ENCODE measurements around the gene LYVE1. TPM values are rescaled to one million over a fixed set of nuclear protein-coding genes. Genes with fewer than 3 reads are reported as not detected.
A peak's percentile ranks its signal among the peaks of the same experiment; 100 is the strongest.

LYVE1 gene
- total RNA-seq, 6 donors from 2014 or later: 5.2 to 105 (median 24.6) TPM

DNA sequence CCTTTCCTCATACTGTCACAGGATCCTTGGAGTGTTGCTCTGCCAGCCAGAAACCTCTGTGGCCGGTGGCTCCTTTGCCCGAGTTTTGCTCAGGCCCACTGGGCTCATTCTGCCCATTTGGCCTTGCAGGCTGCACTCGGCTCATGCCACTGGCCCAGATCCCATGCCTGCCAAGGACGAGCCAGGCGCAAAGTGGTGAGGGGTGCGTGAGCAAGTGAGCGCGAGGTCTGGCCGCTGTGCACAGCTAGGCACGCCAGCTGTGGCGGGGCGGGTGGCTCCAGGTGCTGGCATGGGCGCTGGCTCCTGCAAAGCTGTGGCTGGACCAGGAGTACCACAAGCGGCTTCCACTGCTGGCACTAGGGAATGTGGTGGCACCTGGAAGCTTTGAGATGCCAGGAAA lies 24.7 kb downstream of the LYVE1 start:
- Histone ChIP-seq H3K27ac (no peak overlapping the region), H3K9me3 (no peaks in the 10 kb centered on the region), H3K4me1 (peaks cover 7 to 14% (median 10%) of the 10 kb centered on the region in 4 donors), H3K36me3 (no peaks in the 10 kb centered on the region), H3K4me3 (no peak overlapping the region), H3K27me3 (no peaks in the 10 kb centered on the region)
- WGBS, 2 donors: 94 to 98% methylated on average over 12 to 14 of the region's 14 CpGs
- ATAC-seq (ENCODE audit: low FRiP score in 2 of 2): no peak
- TF ChIP-seq, protein P1, sequence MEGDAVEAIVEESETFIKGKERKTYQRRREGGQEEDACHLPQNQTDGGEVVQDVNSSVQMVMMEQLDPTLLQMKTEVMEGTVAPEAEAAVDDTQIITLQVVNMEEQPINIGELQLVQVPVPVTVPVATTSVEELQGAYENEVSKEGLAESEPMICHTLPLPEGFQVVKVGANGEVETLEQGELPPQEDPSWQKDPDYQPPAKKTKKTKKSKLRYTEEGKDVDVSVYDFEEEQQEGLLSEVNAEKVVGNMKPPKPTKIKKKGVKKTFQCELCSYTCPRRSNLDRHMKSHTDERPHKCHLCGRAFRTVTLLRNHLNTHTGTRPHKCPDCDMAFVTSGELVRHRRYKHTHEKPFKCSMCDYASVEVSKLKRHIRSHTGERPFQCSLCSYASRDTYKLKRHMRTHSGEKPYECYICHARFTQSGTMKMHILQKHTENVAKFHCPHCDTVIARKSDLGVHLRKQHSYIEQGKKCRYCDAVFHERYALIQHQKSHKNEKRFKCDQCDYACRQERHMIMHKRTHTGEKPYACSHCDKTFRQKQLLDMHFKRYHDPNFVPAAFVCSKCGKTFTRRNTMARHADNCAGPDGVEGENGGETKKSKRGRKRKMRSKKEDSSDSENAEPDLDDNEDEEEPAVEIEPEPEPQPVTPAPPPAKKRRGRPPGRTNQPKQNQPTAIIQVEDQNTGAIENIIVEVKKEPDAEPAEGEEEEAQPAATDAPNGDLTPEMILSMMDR (IDR thresholded peaks at IDR 0.05): no peak
- TF ChIP-seq POLR2AphosphoS5 (IDR thresholded peaks at IDR 0.05) (no peak), POLR2A (IDR thresholded peaks at IDR 0.05) (no peak)
- DNase-seq: peak in 1 of 2 donors; percentile 74

DNA sequence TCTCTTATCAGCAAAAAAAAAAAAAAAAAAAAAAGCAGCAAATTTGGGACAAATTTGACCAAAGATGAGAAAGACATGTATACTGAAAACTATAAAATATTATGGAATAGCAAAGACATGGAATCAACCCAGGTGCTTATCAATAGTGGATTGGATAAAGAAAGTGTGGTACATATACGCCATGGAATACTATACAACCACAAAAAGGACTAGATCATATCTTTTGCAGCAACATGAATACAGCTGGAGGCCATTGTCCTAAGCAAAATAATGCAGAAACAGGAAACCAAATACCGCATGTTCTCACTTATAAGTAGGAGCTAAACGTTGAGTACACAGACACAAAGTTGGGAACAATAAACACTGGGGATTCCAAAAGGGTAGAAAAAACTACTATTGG lies 25.7 kb downstream of the LYVE1 start:
- no peak overlapping the region for H3K4me3 ChIP-seq
- DNase-seq: no peak
- ATAC-seq (ENCODE audit: low FRiP score in 2 of 2): no peak
- H3K9me3 ChIP-seq: no peaks in the 10 kb centered on the region
- H3K27ac ChIP-seq: no peak overlapping the region
- WGBS, 2 donors: 83 to 95% methylated on average over 3 of the region's 3 CpGs
- no peak for TF ChIP-seq POLR2AphosphoS5 (IDR thresholded peaks at IDR 0.05)
- H3K4me1 ChIP-seq: peaks cover 7 to 15% (median 10%) of the 10 kb centered on the region in 4 donors
- H3K27me3 ChIP-seq: no peaks in the 10 kb centered on the region
- no peaks in the 10 kb centered on the region for H3K36me3 ChIP-seq

DNA sequence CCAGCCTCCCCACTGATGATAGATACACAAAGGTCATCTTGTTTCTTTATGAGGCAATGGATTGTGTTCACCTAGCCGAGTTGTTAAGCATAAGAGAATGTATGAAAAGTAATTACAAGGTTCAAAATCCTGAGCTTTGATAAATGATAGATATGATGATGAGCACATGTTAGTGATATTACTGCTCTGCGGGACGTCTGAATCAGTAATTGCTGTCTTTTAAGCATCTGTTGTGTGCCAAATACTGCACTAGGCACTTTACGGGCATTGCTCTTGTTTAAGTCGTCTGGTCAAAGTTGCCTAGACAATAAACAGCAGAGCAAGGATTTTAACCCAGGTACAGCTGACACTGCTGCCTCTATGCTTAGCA lies 26.9 kb downstream of the LYVE1 start:
- Histone ChIP-seq H3K27ac (peak overlapping the region; percentile 90 to 95 (median 93)), H3K9me3 (no peaks in the 10 kb centered on the region), H3K4me1 (peaks cover 7 to 15% (median 10%) of the 10 kb centered on the region in 4 donors), H3K4me3 (peak overlapping the region in 3 of 4 donors; percentile 72 to 87 (median 75)), H3K36me3 (no peaks in the 10 kb centered on the region), H3K27me3 (no peaks in the 10 kb centered on the region)
- DNase-seq (no peak), ATAC-seq (ENCODE audit: low FRiP score in 2 of 2) (no peak)
- WGBS, 2 donors: 58 to 66% methylated on average over 5 of the region's 5 CpGs
- no peak for TF ChIP-seq EP300 (IDR thresholded peaks at IDR 0.05)
- no peak for TF ChIP-seq POLR2A (IDR thresholded peaks at IDR 0.05)
- TF ChIP-seq, protein P1 (IDR thresholded peaks at IDR 0.05): no peak
- no peak for TF ChIP-seq POLR2AphosphoS5 (IDR thresholded peaks at IDR 0.05)

DNA sequence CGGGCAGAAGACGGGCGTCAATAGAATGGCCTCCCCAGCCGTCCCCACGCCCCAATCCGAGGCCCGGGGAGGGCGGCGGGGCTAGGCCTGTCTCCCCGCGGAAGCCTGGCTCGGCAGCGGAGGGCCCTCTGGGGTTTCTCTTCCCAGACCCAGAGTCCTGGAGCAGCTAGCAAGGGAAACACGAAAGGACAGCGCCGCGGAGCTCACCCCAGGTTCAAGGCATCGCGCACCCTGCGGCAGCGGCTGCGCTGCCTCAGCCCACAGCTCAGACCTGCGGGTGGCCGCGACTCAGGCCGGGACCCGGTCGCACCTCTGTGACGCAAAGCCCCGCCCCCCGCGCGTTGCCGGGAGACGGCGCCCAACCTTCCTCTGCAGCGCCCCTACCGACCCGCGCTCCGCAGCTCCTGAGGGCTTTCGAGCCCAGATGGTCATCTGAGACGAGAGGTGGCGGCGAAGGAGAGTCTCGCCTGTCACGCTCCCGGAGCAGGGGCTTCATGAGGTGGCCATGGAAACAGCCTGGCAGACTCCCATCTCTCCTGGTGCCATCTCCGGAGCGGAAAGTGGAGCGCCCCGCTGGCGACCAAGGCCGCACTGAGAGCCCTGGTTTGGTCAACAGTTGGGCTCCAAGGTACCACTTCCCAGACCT lies 27.4 kb downstream of the LYVE1 start, which contains the start of gene RNF141:
Gene RNF141 (minus strand): TSS at position 273 of the 646 bp plus-strand sequence. CDS start 7,029 bp downstream, outside the sequence.
- 0 to 1% methylated on average over 14 to 40 of the region's 54 CpGs for whole genome bisulfite sequencing, 2 donors
- H3K4me3 ChIP-seq: peak within 1 kb of the TSS; percentile 72 to 87 (median 74)
- peaks cover 7 to 16% (median 10%) of the 10 kb centered on the region in 4 donors for H3K4me1 ChIP-seq
- TF ChIP-seq, protein P1 (IDR thresholded peaks at IDR 0.05): peak; percentile 79 to 96 (median 95)
- peak in 1 of 4 donors; percentile 78 for TF ChIP-seq EP300 (IDR thresholded peaks at IDR 0.05)
- peak; percentile 97 to 99 for TF ChIP-seq POLR2AphosphoS5 (IDR thresholded peaks at IDR 0.05)
- TF ChIP-seq POLR2A (IDR thresholded peaks at IDR 0.05): peak; percentile 81 to 98 (median 94)
- H3K27me3 ChIP-seq: no peaks in the 10 kb centered on the region
- H3K27ac ChIP-seq: peak within 1 kb of the TSS; percentile 90 to 95 (median 93)
- no peaks in the 10 kb centered on the region for H3K36me3 ChIP-seq
- ATAC-seq (ENCODE audit: low FRiP score in 2 of 2) (peak; percentile 99 to 100), DNase-seq (peak; percentile 97 to 100)
- H3K9me3 ChIP-seq: no peaks in the 10 kb centered on the region

DNA sequence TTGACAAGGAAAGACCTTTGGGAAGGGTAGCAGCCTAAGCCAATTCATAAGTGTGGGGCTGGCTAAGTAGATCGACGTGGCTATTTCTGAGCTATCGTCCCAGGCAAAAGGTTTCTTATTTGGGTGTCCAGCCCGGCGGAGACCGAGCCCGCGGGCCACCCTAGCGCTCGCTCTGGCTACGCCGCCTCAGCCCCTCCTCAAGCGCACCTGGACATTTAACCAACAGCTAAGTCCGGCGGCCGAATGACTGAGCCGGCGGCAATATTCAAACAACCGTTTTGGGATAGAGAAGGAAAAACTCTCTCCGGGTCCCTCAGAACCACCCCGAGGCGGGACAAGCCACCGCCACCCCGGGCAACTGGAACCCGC lies 27.9 kb downstream of the LYVE1 start:
- 0% methylated on average over 13 to 23 of the region's 25 CpGs for WGBS, 2 donors
- Histone ChIP-seq H3K27me3 (no peaks in the 10 kb centered on the region), H3K4me3 (peak overlapping the region; percentile 72 to 87 (median 74)), H3K9me3 (no peaks in the 10 kb centered on the region), H3K27ac (peak overlapping the region; percentile 90 to 95 (median 93)), H3K4me1 (peaks cover 7 to 21% (median 12%) of the 10 kb centered on the region in 4 donors), H3K36me3 (no peaks in the 10 kb centered on the region)
- ATAC-seq (ENCODE audit: low FRiP score in 2 of 2) (peak; percentile 65 to 82), DNase-seq (peak in 1 of 2 donors; percentile 63)
- no peak for TF ChIP-seq EP300 (IDR thresholded peaks at IDR 0.05)
- no peak for TF ChIP-seq POLR2AphosphoS5 (IDR thresholded peaks at IDR 0.05)
- no peak for TF ChIP-seq POLR2A (IDR thresholded peaks at IDR 0.05)
- TF ChIP-seq, protein P1 (IDR thresholded peaks at IDR 0.05): no peak
